HG02852 (cell line): Measurements from ENCODE around the gene AGBL4.

Source experiments
- ATAC-seq: cut with Tn5 transposase; IDR thresholded peaks from one replicate; pipeline ENCODE4 v1.9.1; 2021; ENCODE audit warnings: mild to moderate bottlenecking, moderate library complexity; ENCODE audit not compliant: unreplicated experiment

The AGBL4 gene

GRCh38 chr1:48673332-48674105, 1350.2 kb downstream of the AGBL4 start:
- ATAC-seq = no peak

DNA sequence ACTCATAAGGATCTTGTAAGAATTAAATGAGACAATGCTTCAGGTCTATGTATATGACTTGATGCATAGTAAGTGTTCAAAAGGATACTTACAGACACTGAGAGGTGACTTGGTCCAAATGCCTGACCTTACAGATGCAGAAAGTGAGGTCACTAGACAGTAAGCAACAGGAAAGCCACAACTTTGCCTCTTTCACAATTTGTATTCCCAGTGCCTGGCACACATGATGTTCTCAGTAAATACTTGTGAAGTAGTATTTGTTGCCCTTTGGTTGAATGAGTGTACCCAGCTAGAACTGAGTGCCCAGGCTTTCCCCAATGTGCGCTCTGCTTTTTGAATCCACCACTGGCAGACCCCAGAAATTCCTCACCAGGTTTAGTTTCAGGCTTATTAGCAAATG, 1352.2 kb downstream of the AGBL4 start:
- ATAC-seq = no peak

DNA sequence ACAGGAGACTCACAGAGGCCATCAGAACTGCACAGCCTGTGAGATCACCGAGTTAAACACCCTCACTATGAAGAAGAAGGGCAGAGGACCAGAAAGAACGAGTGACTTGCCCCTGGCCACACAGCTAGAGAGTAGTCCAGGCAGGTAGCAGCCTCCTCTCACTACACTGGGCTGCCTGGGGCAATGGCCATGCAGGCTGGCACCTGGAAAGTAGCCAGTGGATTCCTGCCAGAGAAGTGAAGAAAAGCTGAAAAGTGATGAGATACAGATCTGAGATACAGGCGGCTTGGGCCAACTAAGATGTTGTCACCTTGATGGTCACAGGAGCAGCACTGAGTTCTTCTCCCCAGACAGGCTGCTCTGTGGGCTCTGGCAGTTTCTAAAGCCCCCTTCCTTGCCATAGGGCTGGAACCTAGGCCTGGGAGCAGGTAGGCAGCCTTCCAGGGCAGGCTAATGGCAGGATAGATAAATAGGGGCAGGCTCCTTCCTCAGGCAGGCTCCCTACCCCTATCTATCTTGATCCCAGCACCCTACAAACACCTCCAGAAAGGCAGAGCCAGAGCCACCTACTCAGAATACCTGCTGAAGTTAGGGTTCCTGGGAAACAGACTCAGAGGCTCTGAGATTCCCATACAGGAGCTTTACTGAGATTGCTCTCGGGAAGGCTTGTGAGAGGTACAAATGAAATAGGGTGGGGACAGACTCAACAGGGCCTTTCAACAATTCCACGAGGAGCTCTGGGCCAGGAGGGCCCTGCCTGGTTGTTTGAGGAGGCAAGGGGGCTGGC, 1353.3 kb downstream of the AGBL4 start:
- ATAC-seq = no peak

GRCh38 chr1:48668339-48668738, 1355.4 kb downstream of the AGBL4 start:
- ATAC-seq = no peak

DNA sequence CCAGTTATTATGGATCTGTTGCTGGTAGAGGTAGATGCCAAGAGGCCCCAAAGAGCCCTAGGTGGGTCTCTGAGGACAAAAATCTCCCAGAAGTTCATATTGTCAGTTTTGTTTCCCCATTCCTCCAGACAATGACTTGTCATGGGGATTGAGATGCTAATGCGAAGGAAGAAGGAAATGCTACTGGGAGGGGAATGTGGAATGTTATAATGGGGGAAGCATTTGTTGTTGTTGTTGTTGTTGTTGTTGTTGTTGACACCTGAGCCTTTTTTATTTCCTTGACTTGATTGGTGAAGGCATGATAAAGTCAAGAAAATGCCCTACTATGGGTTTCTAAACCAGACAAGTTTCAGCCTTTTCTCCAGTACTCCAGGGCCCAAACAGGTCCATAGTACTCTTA, 1356.0 kb downstream of the AGBL4 start:
- no peak for ATAC-seq

DNA sequence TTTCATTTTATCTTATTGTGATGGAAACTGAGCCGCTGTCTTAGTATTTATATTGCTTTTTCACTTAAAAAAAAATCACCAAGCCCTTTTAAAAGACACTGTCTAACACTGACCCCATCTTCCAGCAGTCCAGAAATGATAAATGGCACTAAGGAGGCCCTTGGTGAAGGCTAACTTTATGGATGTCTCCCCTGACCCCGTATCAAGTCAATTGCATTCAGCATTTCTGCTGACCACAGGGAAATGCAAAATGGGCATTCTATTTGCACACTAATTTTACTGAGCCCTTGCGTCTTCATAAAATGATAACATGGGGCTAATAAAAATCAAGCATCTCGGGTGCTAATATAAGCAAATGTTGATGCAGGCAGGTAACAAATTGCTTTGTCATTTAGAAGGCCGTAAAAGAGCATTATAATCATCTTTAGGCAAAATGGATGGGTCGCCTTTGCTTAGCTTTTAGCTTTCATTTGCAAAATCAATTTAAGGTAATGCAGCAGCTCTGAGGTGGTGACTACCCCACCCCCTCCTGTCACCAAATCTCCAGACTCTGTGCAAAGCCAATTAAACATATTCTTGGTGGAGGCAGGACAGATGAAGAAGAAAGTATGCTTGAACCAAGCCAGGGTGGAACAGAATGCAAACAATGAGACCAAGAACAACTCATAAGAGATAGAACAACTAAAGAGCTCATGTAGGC, 1357.9 kb downstream of the AGBL4 start:
- ATAC-seq = no peak

GRCh38 chr1:48661726-48662463, 1361.9 kb downstream of the AGBL4 start:
- ATAC-seq = no peak

DNA sequence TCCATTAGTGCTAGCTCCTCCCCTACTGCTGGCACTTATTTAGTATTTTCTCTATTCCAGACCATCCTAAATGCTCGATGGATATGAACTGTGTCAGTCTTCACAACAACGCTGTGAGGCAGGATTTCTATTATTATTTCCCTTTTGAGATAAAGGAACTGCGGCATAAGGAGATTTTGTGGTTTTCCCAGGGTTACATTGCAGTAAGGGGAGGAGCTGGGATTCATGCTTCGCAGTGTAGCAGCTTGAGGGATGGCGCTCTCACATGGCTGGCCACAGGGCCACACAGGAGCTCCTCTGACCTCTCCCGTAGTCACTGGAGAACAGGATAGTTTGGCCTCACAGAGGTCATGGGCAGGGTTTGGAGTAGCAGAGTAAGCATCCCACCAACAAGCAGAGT, 1364.0 kb downstream of the AGBL4 start:
- no peak for ATAC-seq

DNA sequence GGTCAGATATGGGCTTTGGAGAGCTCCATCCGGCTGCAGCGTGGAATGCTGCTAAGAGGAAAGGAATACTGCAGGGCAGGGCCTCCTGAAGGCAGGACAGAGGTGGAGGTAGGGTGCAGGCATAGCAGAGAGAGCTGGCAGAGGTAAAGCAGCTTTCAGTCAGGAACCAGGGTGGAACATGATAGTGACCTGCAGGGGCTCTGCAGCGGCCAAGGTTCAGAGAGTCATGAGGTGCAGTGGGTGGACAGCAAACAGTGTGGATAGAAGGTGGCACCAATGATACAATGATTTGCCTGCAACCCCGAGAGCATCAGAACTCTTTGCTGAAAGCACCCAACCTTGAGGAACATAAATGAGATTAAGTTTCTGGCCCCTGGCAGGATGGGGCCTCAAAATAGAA, 1366.3 kb downstream of the AGBL4 start:
- ATAC-seq = no peak

DNA sequence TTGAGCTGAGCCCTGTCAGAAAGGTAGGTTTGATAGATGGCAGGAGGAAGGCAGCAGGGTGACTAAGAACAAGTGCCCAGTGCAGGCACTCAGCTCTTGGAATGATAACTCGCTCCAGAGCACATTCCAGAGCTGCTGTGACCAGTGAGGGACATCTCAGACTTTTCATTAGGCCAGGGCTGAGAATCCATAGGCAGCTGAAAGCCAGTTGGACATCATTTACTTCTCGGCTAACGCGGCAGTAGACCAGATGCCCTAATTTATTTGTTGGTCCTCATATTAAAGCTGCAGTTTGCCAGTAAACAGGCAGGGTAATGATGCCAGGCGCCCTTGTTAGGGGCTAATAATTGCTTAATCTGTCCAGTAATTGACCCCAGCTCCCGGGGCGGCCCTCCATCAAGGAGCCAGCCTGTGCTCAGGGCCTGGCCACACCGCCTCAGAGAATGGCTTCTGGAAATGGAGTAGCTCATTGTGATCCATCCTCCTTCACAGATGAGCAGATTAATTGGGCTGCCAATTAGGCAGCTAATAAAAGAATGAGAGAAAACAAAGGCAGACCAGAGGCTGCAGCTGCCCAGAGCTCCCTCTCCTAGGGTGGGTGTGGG, 1369.0 kb downstream of the AGBL4 start:
- ATAC-seq = no peak

DNA sequence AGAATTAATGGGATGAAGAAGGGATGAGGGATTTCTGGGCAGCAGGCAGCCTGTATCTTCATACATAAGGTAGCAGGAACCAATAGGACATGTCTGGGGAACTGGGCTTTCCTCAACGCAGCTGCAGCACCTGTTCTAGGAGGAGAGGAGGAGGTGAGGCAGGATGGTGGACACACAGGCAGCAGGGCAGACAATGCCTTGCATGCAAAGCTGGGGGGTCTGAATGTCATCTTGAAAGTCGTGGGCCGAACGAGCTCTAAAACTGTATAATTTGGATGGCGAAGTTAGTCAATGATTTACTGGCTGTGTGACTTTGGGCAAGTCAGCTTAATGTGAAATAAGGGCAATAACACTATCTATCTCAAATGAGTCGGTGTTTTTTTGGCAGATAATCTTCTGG, 1371.4 kb downstream of the AGBL4 start:
- no peak for ATAC-seq

- ATAC-seq = no peak
These were observed 1373.9 kb downstream of the AGBL4 start for GRCh38 chr1:48649880-48650279.

DNA sequence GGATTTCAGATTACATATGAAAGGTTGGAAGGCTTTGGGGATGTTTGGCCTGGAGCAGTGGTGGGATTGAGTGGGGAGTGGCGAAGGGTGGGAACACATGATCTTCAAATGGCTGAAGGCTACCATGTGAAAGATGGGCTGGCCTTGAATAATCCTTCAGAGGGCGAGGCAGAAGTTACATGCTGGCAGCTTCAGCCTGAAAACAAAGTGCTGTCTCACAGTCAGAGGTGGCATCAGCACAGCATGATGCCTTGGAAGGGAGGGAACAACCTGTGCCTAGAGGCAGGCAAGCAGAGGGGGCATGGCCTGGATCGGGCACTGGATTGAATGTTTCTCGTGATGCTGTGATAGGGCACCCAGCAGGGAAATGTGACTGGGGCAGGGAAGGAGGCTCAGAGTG, 1377.9 kb downstream of the AGBL4 start:
- ATAC-seq = no peak

- no peak for ATAC-seq
These were observed 1378.7 kb downstream of the AGBL4 start for GRCh38 chr1:48644905-48645605.

DNA sequence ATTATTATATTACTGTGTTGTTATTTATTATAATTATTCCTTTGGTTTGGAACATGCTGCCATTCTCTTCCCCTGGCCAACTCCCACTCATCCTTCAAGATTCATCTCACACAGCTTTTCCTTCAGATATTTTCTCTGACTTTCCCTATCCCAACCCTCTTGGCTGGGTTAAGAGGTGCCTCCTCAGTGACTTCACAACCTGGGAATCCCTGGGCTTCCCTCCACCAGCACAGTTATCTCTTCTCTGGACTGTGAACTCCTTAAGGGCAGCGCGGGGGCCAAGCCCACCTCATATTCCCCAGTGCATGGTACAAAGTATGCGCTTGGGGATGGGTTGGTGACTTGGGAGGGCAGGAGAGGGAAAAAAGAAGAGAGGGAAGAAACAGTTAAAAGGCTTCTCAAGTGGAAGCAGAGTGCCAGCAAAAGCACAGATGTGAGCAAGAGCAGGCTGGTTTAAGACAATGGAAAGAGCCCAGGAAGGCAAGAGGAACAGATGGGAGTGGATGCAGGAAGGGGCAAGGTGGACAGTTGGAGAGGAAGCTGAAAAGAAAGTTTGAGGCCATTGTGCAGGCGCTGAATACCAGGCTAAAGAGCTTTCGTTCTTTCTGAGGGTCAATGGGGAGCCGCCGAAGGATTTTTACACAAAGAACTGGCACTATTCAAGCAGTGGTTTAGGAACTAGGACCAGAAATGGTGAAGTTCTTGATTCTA, 1379.4 kb downstream of the AGBL4 start:
- no peak for ATAC-seq

DNA sequence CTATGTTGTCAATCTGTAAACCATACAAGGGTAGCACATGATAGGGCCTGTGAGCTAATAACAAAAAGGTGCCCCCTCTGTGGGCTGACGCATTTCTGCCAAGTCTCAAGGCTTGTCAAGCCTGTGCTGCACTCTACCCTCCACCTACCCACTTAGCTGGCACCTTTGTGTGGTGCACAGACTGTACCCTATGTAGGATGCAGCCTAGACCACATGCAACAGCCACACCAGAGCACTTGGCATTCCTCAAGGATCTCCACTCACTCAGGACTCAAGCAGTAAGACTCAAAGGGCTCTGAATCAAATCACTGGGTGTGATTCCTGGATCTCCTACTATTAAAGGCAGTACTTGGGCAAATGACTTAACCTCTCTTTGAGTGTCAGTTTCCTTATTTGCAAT, 1380.6 kb downstream of the AGBL4 start:
- ATAC-seq = no peak

DNA sequence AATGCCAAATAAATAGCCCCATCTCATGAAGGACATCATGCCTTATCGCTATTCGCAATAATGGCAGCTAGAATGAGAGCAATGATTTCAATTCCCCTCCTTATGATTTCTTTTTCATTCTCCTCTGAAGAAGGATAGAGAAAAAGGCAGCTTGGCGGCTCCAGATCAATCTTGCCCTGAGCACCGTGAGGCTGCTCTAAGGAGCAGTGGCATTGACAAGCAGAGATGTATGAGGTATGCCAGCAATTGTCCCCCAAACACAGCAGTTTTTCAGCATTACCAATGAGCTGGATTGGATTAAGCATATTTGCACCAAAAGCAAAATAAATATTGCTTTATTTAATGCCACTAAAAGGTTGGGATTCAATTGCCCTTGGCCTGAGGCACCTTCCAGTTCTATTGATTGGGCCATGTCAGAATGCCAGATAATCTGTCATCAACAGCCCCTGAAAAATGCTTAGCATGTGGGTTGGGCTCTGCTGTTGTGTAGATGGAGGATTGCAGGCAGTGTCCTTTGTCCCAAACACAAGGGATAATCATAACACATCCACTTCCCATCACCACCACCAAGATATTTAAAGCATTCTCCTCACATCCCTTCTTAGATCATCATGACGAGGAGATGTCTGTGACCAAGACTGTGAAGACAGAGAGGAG, 1382.8 kb downstream of the AGBL4 start:
- no peak for ATAC-seq

DNA sequence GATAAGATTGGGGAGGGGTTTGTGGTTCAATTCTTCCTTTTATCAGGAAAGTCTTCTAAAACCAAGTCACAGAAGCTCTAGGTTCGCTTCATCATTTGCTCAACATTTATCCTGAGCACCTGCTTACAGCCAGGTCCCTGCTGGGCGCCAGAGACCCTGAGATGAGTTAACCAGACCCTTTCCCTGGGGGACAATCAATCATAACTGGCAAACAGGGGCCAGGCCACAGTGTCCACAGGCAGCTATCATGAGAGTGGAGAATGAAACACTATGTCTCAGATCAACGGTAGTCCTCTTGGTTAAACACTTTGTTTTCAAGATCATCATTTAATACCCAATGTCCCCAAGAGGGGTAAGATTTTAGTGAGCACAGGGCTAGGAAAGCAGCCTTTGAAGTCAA, 1393.9 kb downstream of the AGBL4 start:
- ATAC-seq = no peak

DNA sequence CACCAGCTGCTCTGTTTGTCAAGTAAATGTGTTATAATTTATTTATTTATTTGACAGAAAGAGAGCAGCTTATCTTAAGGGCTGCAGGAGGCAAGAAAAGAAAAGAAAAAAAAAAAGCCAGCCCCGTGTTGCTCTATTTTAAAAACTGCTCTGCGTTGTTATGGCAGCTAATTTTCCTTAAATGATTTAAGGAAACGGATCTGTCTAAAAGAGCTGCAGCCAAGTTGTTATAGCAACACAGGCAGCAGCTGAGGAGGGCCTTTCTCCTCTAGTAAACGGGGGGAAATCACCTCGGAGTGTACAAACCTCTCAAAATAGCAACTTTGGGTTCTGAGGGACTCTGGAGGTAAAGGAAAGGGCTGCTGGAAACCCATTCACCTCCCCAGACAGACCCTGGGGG, 1396.3 kb downstream of the AGBL4 start:
- ATAC-seq = no peak
